Psoas muscle (tissue), 8 donors: ENCODE data around the gene ELP5. TPM values are rescaled to one million over a fixed set of nuclear protein-coding genes. Genes with fewer than 3 reads are reported as not detected.

Source experiments
- ATAC-seq, 4 donors: fragments of 200-7000 bp; cut with Tn5 transposase; one replicate each; pipeline ENCODE4 v1.9.1; 2020; ENCODE audit warnings: moderate library complexity in 3 of 4, mild to moderate bottlenecking in 2 of 4
- DNase-seq, 2 donors: peaks; one replicate each; pipeline ENCODE4 v3.0.0-alpha.2; 2020
- H3K27ac ChIP-seq: fragments of 200-600 bp; one replicate; pipeline ENCODE4 v1.8.0; 2022
- H3K27me3 ChIP-seq, 3 donors: fragments of 200-600 bp in 1 of 3; one replicate each; pipeline versions ENCODE4 v1.6.1 to v1.8.0; 2013 to 2022; ENCODE audit warnings: low read length in 2 of 3, mild to moderate bottlenecking in 2 of 3, moderate library complexity in 1 of 3; ENCODE audit not compliant: insufficient read depth in 3 of 3
- H3K36me3 ChIP-seq, 2 donors: fragments of 200-600 bp in 1 of 2; one replicate each; pipeline versions ENCODE4 v1.6.1 to v1.8.0; 2013 to 2022; ENCODE audit warnings: low read depth in 1 of 2, mild to moderate bottlenecking in 1 of 2, moderate library complexity in 1 of 2; ENCODE audit not compliant: insufficient read depth in 1 of 2
- H3K4me1 ChIP-seq: fragments of 200-600 bp; one replicate; pipeline ENCODE4 v1.8.0; 2022
- H3K4me3 ChIP-seq: fragments of 200-600 bp; one replicate; pipeline ENCODE4 v1.8.0; 2022; ENCODE audit warnings: mild to moderate bottlenecking
- H3K9me3 ChIP-seq: fragments of 200-600 bp; one replicate; pipeline ENCODE4 v1.8.0; 2022
- CTCF ChIP-seq: fragments of 200-600 bp; IDR thresholded peaks from one replicate; pipeline ENCODE4 v1.8.0; 2022; ENCODE audit warnings: antibody characterized with exemption
- WGBS, 3 donors: extraction: QIAGEN DNeasy Blood & Tissue Kit; methylation state at CpG; one replicate each; pipeline versions ENCODE4 v1.1.6 to v1.1.7; 2013; 5-methylcytosine and 5-hydroxymethylcytosine counted together
- intact Hi-C, 2 donors: fragments of 100-400 bp; cut with DNase I; formaldehyde crosslinking; loops; one replicate each; pipeline versions ENCODE4 v1.11.0 to v1.14.2; 2022
- polyA plus RNA-seq, 3 donors: library from polyadenylated mRNA; stranded (reverse); fragments of 200-250 nt; gene quantifications; one replicate each; pipeline ENCODE4 v1.2.3, GENCODE V29; 2013
- total RNA-seq, 4 donors: library from RNA; stranded (reverse); fragmentation: NEBNext Ultra II Directional in 2 of 4; extraction: Animal tissue kit (Norgen Biotek cat#: 25700) in 2 of 4; gene quantifications; one replicate each; pipeline versions ENCODE4 v1.2.1 to v1.2.4, GENCODE V29; 2021 to 2023
- donor health status: healthy with polysubstance abuse.
- donor health status: DM: no; HTN: no; CAD: no; lungs with moderate emphysema.
- donor health status: Bipolar disorder and iron deficiency.
- donor health status: healthy.
- donor health status: DM: yes; HTN: yes; CAD: no.
- donor health status: DM: no; HTN: no; CAD: no.
- donor health status: DM: no; HTN: no; CAD: no.
- donor health status: DM: yes; HTN: yes; CAD: no.

The ELP5 gene
- total and polyA plus RNA-seq, 7 donors, result 50.4 to 104 (median 81.0) TPM

GRCh38 chr17:7205561-7205960 is 46.5 kb upstream of the ELP5 start:
- no peaks in the 10 kb centered on the region for H3K9me3 ChIP-seq
- 29 to 38% (median 37%) methylated on average over 14 to 15 of the region's 15 CpGs for WGBS, 3 donors
- ATAC-seq, result no peak
- TF ChIP-seq CTCF, result no peak
- H3K27ac ChIP-seq, result no peak overlapping the region
- peak overlapping the region; percentile 65 for H3K4me3 ChIP-seq
- H3K27me3 ChIP-seq, result peaks cover 0 to 16% (median 1%) of the 10 kb centered on the region in 3 donors
- intact Hi-C loops, result no loop called here
- DNase-seq, result peak in 1 of 2 donors; percentile 9
- peaks cover 7% of the 10 kb centered on the region for H3K4me1 ChIP-seq
- H3K36me3 ChIP-seq, result peaks cover 0 to 10% of the 10 kb centered on the region in 2 donors

GRCh38 chr17:7207120-7208001 is 44.7 kb upstream of the ELP5 start:
- WGBS, 3 donors, result 82 to 86% (median 82%) methylated on average over 17 to 24 of the region's 24 CpGs
- DNase-seq (no peak), ATAC-seq (no peak)
- H3K27me3 ChIP-seq, result peaks cover 0 to 23% (median 3%) of the 10 kb centered on the region in 3 donors
- no peaks in the 10 kb centered on the region for H3K9me3 ChIP-seq
- no peak overlapping the region for H3K4me3 ChIP-seq
- intact Hi-C loops, result no loop called here
- peaks cover 0 to 6% of the 10 kb centered on the region in 2 donors for H3K36me3 ChIP-seq
- no peak for TF ChIP-seq CTCF
- peaks cover 7% of the 10 kb centered on the region for H3K4me1 ChIP-seq
- no peak overlapping the region for H3K27ac ChIP-seq

GRCh38 chr17:7208027-7208571 is 43.9 kb upstream of the ELP5 start:
- intact Hi-C loops, result no loop called here
- ATAC-seq (no peak), DNase-seq (no peak)
- H3K36me3 ChIP-seq, result no peaks in the 10 kb centered on the region
- no peak overlapping the region for H3K4me3 ChIP-seq
- 56 to 67% (median 58%) methylated on average over 17 to 21 of the region's 21 CpGs for WGBS, 3 donors
- no peak for TF ChIP-seq CTCF
- H3K9me3 ChIP-seq, result no peaks in the 10 kb centered on the region
- no peak overlapping the region for H3K27ac ChIP-seq
- H3K27me3 ChIP-seq, result peaks cover 0 to 29% (median 3%) of the 10 kb centered on the region in 3 donors
- H3K4me1 ChIP-seq, result peaks cover 7% of the 10 kb centered on the region

- no peak for DNase-seq
- intact Hi-C loops, result no loop called here
- Histone ChIP-seq H3K27me3 (peaks cover 0 to 36% (median 3%) of the 10 kb centered on the region in 3 donors), H3K4me3 (no peak overlapping the region), H3K36me3 (no peaks in the 10 kb centered on the region), H3K27ac (no peak overlapping the region), H3K9me3 (no peaks in the 10 kb centered on the region), H3K4me1 (peaks cover 7% of the 10 kb centered on the region)
- no peak for TF ChIP-seq CTCF
- ATAC-seq, result no peak
- WGBS, 3 donors, result 82 to 90% (median 86%) methylated on average over 9 of the region's 9 CpGs
These were observed 43.1 kb upstream of the ELP5 start for GRCh38 chr17:7208754-7209460.
